GM21526 (cell line): ENCODE measurements around the gene INTS2.
"Not testable (repeated sequence)": the region's sequence is repeated elsewhere in the genome, so short reads cannot be mapped to it uniquely, and the experiment has no call there.

Source experiments
- ATAC-seq: cut with Tn5 transposase; IDR thresholded peaks from one replicate; pipeline ENCODE4 v1.9.1; 2021; ENCODE audit warnings: moderate library complexity; ENCODE audit not compliant: unreplicated experiment, low FRiP score

INTS2 gene, protein sequence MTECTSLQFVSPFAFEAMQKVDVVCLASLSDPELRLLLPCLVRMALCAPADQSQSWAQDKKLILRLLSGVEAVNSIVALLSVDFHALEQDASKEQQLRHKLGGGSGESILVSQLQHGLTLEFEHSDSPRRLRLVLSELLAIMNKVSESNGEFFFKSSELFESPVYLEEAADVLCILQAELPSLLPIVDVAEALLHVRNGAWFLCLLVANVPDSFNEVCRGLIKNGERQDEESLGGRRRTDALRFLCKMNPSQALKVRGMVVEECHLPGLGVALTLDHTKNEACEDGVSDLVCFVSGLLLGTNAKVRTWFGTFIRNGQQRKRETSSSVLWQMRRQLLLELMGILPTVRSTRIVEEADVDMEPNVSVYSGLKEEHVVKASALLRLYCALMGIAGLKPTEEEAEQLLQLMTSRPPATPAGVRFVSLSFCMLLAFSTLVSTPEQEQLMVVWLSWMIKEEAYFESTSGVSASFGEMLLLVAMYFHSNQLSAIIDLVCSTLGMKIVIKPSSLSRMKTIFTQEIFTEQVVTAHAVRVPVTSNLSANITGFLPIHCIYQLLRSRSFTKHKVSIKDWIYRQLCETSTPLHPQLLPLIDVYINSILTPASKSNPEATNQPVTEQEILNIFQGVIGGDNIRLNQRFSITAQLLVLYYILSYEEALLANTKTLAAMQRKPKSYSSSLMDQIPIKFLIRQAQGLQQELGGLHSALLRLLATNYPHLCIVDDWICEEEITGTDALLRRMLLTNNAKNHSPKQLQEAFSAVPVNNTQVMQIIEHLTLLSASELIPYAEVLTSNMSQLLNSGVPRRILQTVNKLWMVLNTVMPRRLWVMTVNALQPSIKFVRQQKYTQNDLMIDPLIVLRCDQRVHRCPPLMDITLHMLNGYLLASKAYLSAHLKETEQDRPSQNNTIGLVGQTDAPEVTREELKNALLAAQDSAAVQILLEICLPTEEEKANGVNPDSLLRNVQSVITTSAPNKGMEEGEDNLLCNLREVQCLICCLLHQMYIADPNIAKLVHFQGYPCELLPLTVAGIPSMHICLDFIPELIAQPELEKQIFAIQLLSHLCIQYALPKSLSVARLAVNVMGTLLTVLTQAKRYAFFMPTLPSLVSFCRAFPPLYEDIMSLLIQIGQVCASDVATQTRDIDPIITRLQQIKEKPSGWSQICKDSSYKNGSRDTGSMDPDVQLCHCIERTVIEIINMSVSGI

DNA sequence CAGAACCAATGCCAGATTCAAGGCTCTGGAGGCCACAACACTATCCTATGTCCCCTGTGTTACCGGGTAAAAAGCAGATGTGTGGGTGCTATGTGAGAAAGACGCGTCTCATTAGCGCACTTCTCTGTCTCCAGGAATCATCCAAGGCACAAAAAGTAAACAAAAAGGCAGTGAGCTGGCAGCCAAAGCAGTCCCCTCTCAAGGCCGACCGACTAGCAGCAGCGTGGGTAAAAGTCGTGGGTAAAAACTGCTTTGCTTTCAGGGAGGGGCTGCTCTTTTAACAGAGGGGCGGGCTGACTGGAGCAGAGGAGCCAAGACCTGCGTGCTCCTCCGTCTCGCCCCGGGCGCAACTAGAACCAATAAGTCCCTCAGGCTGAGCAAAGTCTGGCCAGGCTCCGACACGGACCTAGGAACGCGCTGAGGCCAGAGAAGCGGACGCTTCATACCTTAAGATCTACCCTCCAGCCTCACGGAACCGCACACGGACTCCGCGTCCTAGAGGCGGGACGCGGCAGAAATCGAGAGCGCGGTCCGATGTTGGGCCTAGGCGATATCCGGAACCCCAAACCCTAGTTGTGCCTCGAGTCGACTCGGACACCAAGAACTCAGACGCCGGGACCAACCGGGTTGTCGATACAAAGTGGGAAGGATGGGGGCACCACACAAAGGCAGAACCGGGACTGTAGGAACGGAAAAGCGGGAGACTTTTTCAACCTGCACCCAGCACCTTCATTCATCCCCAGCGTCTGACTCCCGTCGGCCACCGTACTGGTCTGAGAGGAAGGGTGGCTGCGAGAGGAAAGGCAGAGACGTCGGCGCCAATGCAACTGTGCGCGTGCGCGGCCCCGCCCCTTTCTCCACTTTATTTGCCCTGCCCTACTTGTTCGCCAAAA lies at the start of gene INTS2:
Gene INTS2 (minus strand): TSS at position 775 of the 893 bp plus-strand sequence. CDS start 1,338 bp downstream, outside the sequence.
- peak; percentile 70 for ATAC-seq

DNA sequence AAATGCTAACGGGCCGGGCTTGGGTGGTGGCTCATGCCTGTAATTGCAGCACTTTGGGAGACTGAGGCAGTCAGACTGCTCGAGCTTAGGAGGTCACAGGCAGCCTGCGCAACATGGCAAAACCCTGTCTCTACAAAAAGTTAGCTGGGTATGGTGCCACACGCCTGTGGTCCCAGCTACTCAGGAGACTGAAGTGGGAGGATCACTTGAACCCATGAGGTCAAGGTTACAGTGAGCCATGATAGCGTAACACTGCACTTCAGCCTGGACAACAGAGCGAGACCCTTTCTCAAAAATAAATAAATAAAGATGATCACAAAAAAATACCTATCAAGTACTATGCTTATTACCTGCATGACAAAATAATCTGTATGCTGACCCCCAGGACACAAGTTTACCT lies 46.3 kb upstream of the INTS2 start:
- ATAC-seq = no peak

DNA sequence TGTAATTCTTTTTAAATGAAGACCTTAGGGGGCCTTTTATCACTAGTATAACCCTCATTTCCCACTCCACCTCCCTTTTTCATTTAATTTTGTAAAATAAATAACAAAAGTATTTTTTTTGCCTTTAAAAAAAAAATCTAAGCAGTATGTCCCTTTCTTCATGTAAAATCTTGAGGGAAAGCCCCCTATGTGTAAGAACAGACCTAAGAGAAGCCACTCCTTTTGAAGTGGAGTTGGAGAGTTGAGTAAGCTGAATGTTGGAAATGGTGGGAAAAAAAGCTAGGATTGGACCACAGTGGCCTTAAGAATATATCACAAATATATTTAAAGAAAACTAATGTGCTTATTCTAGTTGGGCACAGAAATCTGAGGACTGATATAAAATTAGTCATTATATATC lies 44.5 kb upstream of the INTS2 start:
- ATAC-seq = no peak

DNA sequence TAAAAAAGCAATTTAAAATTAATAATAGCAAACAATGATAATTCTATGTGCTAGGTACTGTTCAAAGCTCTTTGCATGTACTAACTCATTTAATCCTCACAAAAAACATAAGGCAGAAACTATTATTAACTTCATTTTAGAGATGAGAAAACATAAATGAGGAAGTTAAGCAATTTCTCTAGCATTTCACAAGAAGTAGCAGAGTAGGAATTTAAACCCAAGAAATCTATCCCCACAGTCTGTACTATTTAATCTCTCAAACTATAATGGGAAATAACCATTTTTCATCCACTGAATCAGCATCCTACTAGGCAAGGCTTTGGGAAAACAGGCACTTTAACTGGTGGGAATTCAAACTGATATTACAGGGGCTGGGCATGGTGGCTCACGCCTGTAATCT lies 42.2 kb upstream of the INTS2 start:
- no peak for ATAC-seq

DNA sequence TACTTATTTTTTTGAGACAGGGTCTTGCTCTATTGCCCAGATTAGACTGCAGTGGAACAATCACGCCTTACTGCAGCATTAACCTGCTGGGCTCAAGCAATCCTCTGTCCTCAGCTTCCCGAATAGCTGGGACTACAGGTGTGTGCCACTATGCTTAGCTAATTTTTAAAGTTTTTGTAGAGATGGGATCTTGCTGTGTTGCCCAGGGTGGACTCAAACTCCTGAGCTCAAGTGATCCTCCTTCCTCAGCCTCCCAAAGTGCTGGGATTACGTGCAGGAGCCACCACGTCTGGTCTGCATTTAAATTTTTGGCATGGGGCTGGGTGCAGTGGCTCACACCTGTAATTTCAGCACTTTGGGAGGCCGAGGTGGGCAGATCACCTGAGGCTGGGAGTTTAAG lies 41.0 kb upstream of the INTS2 start:
- ATAC-seq = no peak

DNA sequence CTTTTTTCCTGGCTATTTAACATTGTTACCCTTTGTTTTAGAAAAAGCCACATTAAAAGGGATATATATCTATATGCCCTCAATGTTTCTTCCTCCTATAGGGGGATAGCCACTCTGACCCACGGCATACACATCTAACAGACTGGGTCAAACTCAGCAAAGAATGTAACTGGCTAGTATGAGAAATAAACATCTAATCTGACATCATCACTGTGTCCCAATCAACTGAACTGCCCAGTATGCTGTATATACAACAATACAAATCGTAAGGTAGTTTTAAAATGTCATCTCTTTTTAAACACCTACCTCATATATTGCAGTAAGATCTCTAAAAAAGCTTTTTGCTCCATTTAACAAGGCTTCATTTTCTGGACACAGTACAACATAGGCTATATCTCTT lies 39.9 kb upstream of the INTS2 start:
- ATAC-seq = no peak

DNA sequence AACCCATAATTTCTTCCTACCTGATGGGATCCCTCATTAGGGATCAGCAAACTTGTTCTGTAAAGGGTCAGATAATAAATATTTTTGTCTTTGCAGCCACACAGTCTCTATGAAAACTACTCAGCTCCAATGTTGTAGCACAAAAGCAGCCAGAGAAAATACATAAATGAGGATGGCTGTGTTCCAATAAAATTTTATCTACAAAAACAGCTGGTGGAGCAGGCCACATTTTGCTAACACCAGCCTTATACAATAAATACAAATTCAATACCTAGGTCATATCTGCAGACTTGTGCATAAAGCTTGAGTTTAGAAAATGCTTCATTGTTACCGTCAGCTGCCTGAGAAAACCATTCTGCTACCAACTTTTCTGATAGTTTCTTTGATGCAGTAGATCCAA lies 38.4 kb upstream of the INTS2 start:
- no peak for ATAC-seq

DNA sequence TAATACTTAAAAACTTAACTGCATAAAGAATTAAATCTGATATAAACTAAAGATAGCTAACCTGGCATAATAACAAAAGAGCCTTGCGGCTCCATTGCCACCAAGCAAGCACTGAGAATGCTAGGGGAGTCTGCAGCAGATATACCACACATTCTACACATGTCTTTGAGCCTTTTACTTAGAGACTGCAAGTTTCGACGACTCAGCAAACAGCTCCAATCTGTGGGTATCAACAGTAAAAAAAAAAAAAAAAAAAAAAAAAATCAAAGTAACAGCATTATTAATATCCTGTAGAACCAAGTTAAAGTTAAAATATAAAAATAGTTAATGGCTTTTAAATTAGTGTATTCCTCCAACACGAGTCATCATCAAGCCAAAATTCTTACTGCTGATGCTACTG lies 27.8 kb upstream of the INTS2 start:
- no peak for ATAC-seq

DNA sequence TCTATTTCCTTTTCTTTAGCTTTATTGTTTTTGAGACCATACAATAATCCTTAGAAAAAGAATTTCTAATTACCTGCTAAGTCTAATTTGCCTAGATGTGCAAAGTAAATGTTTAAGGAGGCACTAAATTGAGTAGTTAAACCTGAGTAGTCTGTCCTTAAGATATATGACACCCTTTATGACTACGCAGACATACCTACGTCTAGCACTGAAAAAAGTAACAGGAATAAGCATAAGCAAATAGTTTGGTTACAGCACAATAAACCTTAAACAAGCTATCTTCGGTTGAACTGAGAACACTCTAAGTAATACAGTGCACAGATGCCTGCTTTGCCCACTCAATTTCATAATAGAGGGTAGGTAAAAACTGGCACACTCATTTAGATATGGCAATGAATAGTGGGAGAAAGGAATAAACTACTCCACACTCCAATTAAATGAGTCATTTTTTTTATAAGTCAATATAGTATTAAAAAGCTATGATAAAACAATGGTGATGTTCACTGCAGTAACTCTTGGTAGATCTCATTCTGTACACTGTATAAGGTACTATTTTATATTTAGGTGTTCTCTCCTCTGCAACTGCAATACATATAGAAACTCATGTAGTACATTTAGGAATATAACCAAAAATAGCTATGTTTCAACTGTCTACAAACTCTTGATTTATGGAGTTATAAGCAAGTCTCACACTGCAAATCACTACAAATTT lies 19.7 kb upstream of the INTS2 start:
- no peak for ATAC-seq

DNA sequence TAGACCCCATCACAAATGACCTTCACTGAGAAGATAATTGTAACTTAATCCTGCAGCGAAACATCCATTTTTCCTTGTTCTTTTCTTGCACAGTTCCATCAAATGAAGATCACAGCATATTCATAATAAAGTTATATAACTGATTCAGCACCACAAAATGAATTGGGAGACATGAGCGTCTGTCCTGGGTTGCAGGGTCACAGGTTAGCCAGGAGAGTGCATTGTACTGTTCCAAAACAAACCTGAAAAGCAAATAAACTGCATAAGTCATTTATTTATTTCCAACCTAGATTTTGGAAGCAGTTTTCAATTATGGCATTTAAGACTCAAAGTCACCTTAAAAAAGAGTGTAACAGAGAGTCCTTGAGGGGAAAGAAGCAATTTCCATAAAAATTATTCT lies 18.6 kb upstream of the INTS2 start:
- no peak for ATAC-seq

DNA sequence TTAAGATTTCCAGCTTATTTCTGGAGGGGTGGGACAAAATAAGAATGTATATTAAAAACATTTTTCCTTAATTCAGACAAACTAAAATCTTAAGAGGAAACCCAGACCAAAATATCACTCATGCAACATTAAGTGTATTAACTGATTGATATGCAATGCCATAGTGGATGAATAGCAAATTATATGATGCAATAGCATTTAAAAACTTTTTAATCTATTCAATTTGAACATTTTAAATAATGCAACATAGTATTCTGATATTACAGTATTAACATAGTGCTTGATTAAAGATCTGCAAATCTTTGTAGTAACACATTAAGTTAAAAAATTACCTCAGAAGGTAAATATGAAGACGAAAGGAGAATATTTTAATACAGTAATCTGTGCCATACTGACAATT lies 15.3 kb upstream of the INTS2 start:
- ATAC-seq = no peak

DNA sequence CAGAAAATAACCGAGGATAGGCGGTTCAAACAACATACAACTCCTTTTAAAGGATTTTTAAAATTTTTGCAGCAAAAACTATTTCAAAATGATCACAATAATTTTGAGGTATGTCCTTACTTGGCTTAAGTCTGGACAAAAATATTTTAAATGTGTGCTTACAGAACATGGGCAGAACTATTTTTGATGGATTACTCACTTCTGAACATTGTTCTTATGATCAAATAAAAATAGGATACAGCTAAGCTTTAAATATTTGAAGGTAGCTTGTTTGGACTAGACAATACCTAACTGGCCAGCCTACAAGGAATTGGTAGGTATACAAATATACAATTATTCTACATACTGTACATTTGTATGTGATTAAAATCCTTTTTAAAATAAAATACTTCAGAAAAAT lies 14.3 kb upstream of the INTS2 start:
- ATAC-seq = no peak

DNA sequence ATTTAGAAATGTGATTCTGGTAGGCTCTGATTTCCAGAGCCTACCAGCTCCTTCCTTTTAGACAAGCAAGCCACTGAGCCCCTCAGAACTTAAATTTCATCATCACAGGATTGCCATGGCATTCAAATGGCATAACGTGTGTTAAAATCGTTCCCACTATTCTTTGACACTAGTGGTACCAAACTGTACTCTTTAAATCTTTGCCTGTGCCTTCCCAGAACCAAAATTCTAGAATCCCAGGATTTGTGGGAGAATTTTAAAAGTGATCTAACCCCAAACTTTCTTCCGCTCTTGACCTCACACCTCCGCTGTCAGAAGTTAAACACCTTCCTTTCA lies 287 bp upstream of the INTS2 start:
- peak; percentile 6 for ATAC-seq

DNA sequence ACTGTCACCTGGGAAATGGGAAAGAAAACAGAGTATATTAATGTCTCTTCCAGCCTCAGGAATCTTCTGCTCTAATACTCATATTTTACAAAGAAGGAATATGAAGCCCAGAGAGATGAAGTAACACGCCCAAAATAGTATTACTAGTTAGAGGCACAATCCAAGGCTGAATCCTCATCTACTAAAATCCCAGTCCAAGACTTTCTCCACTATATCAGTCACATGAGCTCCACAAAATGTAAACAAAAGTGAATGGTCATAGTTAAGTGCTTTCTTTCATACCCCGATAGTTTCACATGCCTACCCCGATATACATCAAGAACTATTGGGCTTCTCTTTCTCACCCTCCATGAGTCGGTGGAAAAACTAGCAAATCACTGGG lies 965 bp downstream of the INTS2 start:
- peak; percentile 8 for ATAC-seq

DNA sequence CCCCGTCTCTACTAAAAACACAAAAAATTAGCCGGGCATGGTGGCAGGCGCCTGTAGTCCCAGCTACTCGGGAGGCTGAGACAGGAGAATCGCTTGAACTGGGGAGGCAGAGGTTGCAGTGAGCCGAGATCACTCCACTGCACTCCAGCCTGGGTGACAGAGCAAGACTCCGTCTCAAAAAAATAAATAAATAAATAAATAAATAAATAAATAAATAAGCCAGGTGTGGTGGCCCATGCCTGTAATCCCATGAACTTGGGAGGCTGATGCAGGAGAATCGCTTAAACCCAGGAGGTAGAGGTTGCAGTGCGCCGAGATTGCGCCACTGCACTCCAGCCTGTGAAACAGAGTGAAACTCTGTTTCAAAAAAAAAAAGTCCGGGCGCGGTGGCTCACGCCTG lies 12.6 kb downstream of the INTS2 start:
- not testable (repeated sequence) for ATAC-seq

DNA sequence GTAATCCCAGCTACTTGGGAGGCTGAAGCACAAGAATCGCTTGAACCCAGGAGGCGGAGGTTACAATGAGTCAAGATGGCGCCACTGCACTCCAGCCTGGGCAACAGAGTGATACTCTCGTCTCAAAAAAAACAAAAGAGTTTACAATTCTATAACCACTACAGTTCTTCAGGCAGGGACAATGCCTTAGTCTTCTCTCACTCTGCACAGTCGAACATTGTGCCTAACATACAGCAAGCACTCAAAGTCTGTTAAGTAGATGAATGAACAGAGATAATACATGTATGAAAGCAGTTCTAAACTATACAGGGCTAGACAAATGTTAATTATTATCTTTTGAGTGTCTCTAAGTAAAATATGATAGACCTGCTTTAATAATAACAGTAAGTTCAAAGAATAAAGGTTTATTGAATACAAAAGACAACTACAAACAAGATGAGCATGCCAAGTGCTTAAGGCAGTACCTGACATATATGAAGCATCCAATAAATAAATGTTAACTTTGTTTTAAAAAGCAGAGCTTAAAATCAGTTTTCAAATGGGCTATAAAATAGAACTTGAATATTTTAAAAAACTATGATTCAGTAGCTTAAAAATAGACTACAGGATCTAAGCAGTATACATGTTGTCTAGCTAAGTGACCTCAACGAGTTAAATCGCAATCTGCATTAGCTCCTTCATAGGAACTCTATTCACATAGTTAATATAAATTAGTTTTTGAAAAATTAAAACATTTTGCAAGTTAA lies 19.3 kb downstream of the INTS2 start:
- no peak for ATAC-seq

DNA sequence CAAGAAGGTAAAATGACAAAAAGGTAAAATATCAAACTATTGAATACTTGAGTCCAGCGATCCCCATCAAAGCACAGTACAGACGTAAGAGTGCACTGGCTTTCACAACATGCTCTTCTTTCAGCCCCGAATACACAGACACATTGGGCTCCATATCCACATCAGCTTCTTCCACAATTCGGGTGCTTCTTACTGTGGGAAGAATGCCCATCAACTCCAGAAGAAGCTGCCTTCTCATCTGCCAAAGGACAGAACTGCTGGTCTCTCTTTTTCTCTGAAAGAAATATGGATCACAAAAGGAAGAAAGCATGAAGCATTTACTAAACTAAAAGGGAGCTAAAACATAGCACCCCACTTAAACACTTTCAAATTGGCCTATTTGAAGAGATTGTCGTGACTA lies 20.4 kb downstream of the INTS2 start:
- no peak for ATAC-seq

DNA sequence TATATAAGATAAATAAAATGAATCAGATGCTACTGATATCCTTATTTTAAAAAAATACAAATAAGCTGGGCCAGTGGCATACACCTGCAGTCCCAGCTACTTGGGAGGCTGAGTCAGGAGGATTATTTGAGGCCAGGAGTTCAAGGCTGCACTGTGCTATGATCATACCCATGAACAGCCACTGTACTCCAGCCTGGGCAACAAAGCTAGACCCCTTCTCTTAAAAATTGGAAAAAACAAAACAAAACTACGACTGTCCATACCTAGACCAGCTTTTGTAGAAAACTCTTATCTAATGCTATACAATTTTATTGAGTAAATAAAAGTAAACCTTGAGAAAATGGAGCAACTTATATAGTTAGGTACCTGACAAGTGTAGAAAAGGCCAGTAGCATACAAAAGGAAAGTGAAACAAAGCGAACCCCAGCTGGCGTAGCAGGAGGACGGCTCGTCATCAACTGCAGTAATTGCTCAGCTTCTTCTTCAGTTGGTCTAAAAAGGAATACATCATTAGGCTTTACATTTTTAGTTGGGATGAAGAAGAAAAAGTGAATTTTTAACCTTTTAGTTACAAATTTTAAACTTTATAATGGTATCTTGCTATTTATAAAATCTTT lies 23.6 kb downstream of the INTS2 start:
- ATAC-seq = peak; percentile 67

DNA sequence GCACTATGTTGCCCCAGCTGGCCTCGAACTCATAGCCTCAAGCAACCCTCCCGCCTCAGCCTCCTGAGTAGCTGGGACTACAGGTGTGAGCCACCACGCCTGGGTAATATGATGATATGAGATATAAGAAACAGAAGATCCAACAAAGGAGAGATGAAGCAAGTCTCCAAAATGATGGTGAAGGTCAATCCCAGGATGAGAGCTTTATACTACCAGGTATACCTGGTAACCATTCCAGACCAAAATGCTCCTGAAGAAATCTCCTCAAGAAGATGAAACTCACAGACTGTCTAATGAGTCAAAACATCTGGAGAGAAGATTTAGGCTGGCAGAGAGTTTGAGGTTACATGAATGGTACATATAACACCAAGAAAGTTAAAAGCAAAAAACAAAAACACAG lies 24.5 kb downstream of the INTS2 start:
- no peak for ATAC-seq
